ENCODE measurements around the gene MRC1.

DNA sequence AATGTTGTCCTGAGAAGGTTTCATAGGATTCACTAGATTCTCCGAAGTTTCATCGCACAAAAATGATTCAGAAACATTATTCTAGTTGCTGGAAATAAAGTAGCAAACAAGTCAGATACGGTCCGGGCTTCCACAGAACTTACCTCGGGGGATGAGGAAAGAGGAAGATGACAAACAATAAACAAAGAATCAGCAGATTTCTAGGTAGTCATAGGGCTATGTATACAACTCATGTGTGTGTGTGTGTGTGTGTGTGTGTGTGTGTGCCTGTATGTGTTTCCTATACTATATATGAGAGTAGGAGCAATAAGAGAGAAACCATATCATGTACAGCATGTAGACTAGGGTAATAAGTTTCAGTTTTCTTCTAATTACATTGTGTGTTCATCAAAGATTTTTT, 40.7 kb upstream of the MRC1 start:
- no peak for TF ChIP-seq EP300 (IDR thresholded peaks at IDR 0.05; ENCODE audit: borderline replicate concordance)
- TF ChIP-seq RAD21 (IDR thresholded peaks at IDR 0.05; ENCODE audit: low read depth), result no peak
- TF ChIP-seq, protein P1, sequence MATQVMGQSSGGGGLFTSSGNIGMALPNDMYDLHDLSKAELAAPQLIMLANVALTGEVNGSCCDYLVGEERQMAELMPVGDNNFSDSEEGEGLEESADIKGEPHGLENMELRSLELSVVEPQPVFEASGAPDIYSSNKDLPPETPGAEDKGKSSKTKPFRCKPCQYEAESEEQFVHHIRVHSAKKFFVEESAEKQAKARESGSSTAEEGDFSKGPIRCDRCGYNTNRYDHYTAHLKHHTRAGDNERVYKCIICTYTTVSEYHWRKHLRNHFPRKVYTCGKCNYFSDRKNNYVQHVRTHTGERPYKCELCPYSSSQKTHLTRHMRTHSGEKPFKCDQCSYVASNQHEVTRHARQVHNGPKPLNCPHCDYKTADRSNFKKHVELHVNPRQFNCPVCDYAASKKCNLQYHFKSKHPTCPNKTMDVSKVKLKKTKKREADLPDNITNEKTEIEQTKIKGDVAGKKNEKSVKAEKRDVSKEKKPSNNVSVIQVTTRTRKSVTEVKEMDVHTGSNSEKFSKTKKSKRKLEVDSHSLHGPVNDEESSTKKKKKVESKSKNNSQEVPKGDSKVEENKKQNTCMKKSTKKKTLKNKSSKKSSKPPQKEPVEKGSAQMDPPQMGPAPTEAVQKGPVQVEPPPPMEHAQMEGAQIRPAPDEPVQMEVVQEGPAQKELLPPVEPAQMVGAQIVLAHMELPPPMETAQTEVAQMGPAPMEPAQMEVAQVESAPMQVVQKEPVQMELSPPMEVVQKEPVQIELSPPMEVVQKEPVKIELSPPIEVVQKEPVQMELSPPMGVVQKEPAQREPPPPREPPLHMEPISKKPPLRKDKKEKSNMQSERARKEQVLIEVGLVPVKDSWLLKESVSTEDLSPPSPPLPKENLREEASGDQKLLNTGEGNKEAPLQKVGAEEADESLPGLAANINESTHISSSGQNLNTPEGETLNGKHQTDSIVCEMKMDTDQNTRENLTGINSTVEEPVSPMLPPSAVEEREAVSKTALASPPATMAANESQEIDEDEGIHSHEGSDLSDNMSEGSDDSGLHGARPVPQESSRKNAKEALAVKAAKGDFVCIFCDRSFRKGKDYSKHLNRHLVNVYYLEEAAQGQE (IDR thresholded peaks at IDR 0.05; ENCODE audit: low read depth), result no peak
